ENCODE measurements around the gene KCNIP4. TPM values are rescaled to one million over a fixed set of nuclear protein-coding genes. Genes with fewer than 3 reads are reported as not detected.

The KCNIP4 gene
- total and polyA plus RNA-seq, 9 of the 15 experiments (the other 6 are each of a cell fraction or from before 2014, with no cell fraction given) = 0.25 to 0.41 TPM; not detected in 7

DNA sequence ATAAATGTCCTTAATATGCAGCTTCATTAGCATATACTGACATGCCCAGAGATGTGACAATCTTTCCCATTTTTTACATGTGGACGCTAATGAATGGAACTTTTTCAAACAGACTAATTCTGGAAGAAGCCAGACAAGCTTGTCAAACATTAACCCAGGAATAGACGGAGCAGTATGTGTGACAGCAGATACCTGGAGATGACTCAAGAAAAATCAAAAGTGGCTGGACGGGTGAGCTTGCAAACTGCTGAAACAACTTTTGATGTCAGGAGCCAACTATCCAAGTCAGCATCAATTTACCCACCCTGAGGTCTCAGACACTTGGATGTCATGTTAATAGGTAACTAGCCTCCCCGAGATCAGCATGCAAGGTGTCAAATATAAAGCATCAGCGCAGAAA lies 1065.3 kb downstream of the KCNIP4 start (continued):
- TF ChIP-seq, protein P1, sequence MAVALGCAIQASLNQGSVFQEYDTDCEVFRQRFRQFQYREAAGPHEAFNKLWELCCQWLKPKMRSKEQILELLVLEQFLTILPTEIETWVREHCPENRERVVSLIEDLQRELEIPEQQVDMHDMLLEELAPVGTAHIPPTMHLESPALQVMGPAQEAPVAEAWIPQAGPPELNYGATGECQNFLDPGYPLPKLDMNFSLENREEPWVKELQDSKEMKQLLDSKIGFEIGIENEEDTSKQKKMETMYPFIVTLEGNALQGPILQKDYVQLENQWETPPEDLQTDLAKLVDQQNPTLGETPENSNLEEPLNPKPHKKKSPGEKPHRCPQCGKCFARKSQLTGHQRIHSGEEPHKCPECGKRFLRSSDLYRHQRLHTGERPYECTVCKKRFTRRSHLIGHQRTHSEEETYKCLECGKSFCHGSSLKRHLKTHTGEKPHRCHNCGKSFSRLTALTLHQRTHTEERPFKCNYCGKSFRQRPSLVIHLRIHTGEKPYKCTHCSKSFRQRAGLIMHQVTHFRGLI (CRISPR knock-in tag; IDR thresholded peaks at IDR 0.05) = no peak

DNA sequence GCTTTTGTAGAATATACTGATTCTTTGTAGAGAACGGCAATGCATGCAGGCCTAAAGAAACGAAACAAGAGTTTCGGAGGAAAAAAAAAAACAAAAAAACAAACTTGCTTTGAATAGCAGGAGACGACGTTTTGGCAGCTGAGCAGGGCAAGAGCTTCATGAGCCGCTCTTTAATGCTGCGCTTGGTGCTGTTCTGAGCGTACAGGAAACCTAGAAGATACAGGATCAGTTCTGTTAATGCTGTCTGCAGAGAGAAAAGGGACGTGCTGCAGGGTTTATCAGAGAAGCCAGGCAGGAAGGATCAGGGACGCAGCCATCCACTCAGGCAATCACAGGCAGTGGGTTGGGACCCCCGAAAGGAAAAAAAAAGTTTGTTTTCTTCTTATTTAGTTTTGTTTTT lies 1066.1 kb downstream of the KCNIP4 start:
- no TSS peak for BruUV-seq (replicated peaks)
- TF ChIP-seq, protein P2, sequence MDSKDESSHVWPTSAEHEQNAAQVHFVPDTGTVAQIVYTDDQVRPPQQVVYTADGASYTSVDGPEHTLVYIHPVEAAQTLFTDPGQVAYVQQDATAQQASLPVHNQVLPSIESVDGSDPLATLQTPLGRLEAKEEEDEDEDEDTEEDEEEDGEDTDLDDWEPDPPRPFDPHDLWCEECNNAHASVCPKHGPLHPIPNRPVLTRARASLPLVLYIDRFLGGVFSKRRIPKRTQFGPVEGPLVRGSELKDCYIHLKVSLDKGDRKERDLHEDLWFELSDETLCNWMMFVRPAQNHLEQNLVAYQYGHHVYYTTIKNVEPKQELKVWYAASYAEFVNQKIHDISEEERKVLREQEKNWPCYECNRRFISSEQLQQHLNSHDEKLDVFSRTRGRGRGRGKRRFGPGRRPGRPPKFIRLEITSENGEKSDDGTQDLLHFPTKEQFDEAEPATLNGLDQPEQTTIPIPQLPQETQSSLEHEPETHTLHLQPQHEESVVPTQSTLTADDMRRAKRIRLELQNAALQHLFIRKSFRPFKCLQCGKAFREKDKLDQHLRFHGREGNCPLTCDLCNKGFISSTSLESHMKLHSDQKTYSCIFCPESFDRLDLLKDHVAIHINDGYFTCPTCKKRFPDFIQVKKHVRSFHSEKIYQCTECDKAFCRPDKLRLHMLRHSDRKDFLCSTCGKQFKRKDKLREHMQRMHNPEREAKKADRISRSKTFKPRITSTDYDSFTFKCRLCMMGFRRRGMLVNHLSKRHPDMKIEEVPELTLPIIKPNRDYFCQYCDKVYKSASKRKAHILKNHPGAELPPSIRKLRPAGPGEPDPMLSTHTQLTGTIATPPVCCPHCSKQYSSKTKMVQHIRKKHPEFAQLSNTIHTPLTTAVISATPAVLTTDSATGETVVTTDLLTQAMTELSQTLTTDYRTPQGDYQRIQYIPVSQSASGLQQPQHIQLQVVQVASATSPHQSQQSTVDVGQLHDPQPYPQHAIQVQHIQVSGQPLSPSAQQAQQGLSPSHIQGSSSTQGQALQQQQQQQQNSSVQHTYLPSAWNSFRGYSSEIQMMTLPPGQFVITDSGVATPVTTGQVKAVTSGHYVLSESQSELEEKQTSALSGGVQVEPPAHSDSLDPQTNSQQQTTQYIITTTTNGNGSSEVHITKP (IDR thresholded peaks at IDR 0.05; ENCODE audit: partially characterized antibody) = no peak
- TF ChIP-seq BDP1 (IDR thresholded peaks at IDR 0.05; ENCODE audit: insufficient read depth, insufficient read length) (no peak), L3MBTL2 (IDR thresholded peaks at IDR 0.05) (no peak), TAF7 (tag; IDR thresholded peaks at IDR 0.05) (no peak), HNRNPL (IDR thresholded peaks at IDR 0.05; ENCODE audit: low read depth, low read length) (no peak), ZNF24 (IDR thresholded peaks at IDR 0.05) (no peak), EP400 (IDR thresholded peaks at IDR 0.05) (no peak)
- TF ChIP-seq, protein P3, sequence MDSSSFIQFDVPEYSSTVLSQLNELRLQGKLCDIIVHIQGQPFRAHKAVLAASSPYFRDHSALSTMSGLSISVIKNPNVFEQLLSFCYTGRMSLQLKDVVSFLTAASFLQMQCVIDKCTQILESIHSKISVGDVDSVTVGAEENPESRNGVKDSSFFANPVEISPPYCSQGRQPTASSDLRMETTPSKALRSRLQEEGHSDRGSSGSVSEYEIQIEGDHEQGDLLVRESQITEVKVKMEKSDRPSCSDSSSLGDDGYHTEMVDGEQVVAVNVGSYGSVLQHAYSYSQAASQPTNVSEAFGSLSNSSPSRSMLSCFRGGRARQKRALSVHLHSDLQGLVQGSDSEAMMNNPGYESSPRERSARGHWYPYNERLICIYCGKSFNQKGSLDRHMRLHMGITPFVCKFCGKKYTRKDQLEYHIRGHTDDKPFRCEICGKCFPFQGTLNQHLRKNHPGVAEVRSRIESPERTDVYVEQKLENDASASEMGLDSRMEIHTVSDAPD (CRISPR knock-in tag; IDR thresholded peaks at IDR 0.05) = no peak
- TF ChIP-seq, protein P4, sequence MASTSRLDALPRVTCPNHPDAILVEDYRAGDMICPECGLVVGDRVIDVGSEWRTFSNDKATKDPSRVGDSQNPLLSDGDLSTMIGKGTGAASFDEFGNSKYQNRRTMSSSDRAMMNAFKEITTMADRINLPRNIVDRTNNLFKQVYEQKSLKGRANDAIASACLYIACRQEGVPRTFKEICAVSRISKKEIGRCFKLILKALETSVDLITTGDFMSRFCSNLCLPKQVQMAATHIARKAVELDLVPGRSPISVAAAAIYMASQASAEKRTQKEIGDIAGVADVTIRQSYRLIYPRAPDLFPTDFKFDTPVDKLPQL (IDR thresholded peaks at IDR 0.05; ENCODE audit: extremely low read depth, insufficient read length) = no peak
- in situ Hi-C loops (cut with MboI) = no loop called here
- Histone ChIP-seq H3K9ac (ENCODE audit: insufficient read depth in 1 of 2, low read depth in 2 of 2, low read length in 2 of 2) (no peak overlapping the region), H3K27me3 (ENCODE audit: control insufficient read depth in 2 of 2, insufficient read depth in 2 of 2, low read length in 2 of 2) (no peaks in the 10 kb centered on the region), H3K4me2 (ENCODE audit: insufficient read depth, low read length) (no peak overlapping the region), H3K36me3 (ENCODE audit: control insufficient read depth, insufficient read depth, low read length) (no peaks in the 10 kb centered on the region), H3K4me3 (no peak overlapping the region), H3K9me3 (replicated peaks; ENCODE audit: control insufficient read depth, insufficient read depth, low read depth, low read length) (no peaks in the 10 kb centered on the region; the same call in 1 of the 2 replicates), H3K9me1 (ENCODE audit: control insufficient read depth, insufficient read depth, low read length) (no peaks in the 10 kb centered on the region), H2AFZ (ENCODE audit: low read depth, low read length) (no peak overlapping the region), H3K4me1 (replicated peaks in 1 of 2; ENCODE audit: control insufficient read depth in 2 of 2, insufficient read depth in 2 of 2, low read length in 2 of 2) (no peaks in the 10 kb centered on the region), H4K20me1 (replicated peaks; ENCODE audit: control insufficient read depth, insufficient read depth, low read length) (no peaks in the 10 kb centered on the region), H3K27ac (ENCODE audit: extremely low read depth, low read depth, low read length) (no peak overlapping the region), H3K79me2 (ENCODE audit: control insufficient read depth, insufficient read depth, low read length) (no peaks in the 10 kb centered on the region)
- intact Hi-C loops (cut with micrococcal nuclease) = no loop called here
- no peak for ATAC-seq
- no peak for DNase-seq (ENCODE audit: extremely low read depth in 1 of 4, low spot score in 3 of 4)
- ChIA-PET CTCF (ENCODE audit: low intra/inter-chr PET ratio) (no interaction called here), POLR2A (no interaction called here)
- WGBS (ENCODE audit: insufficient coverage, low coverage, missing lambda C conversion rate) = 0% methylated on average over 10 of the region's 11 CpGs
- FAIRE-seq = no peak
